Suprapubic skin (tissue), 4 donors: ENCODE measurements around the gene TRIM39.

Experiments used
- EP300 ChIP-seq: sonication (generic); formaldehyde crosslinking; IDR thresholded peaks from one replicate; pipeline ENCODE4 v1.6.1; 2017; ENCODE audit warnings: antibody characterized with exemption
- POLR2A ChIP-seq, 2 donors: fragments of 450-650 bp; IDR thresholded peaks; one replicate each; pipeline ENCODE4 v1.6.1; 2017; ENCODE audit warnings: antibody characterized with exemption in 2 of 2, mild to moderate bottlenecking in 2 of 2, moderate library complexity in 2 of 2
- POLR2AphosphoS5 ChIP-seq, 3 donors: sonication (generic); formaldehyde crosslinking; IDR thresholded peaks; one replicate each; pipeline ENCODE4 v1.6.1; 2017; ENCODE audit warnings: antibody characterized with exemption in 3 of 3
- TF ChIP-seq, protein P1 (sequence below), 2 donors: fragments of 200-600 bp in 1 of 2; fragments of 450-650 bp in 1 of 2; sonication (generic) in 1 of 2; IDR thresholded peaks; one replicate each; pipeline ENCODE4 v1.5.1; 2016 to 2019; ENCODE audit warnings: antibody characterized with exemption in 2 of 2, mild to moderate bottlenecking in 1 of 2, moderate library complexity in 1 of 2

DNA sequence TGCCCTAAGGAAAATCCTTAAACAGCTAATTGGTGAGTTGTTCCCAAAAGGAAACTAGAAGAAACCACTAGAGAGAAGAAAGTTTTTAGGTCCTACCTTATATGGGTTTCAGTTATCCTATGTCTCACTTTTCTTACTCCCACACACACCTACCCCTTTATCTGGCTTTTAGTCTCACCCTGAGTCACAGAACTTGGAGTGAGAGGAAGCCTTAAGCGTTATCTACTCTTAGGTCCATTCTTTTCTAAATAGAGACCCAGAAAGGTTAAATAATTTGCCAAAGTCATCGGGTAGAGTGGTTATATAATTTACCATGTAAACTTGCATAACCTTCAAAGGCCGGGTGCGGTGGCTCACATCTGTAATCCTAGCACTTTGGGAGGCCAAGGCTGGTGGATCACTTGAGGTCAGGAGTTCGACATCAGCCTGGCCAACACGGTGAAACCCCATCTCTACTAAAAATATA lies 13.9 kb downstream of the TRIM39 start:
- TF ChIP-seq POLR2A (IDR thresholded peaks at IDR 0.05) (no peak), EP300 (no peak), POLR2AphosphoS5 (IDR thresholded peaks at IDR 0.05) (no peak)
- TF ChIP-seq, protein P1, sequence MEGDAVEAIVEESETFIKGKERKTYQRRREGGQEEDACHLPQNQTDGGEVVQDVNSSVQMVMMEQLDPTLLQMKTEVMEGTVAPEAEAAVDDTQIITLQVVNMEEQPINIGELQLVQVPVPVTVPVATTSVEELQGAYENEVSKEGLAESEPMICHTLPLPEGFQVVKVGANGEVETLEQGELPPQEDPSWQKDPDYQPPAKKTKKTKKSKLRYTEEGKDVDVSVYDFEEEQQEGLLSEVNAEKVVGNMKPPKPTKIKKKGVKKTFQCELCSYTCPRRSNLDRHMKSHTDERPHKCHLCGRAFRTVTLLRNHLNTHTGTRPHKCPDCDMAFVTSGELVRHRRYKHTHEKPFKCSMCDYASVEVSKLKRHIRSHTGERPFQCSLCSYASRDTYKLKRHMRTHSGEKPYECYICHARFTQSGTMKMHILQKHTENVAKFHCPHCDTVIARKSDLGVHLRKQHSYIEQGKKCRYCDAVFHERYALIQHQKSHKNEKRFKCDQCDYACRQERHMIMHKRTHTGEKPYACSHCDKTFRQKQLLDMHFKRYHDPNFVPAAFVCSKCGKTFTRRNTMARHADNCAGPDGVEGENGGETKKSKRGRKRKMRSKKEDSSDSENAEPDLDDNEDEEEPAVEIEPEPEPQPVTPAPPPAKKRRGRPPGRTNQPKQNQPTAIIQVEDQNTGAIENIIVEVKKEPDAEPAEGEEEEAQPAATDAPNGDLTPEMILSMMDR (IDR thresholded peaks at IDR 0.05) = no peak
